HG02938 (cell line): ENCODE results near the gene OR2T5.
"Not testable (repeated sequence)": the region's sequence is repeated elsewhere in the genome, so short reads cannot be mapped to it uniquely, and the experiment has no call there.

Experiments
- ATAC-seq: cut with Tn5 transposase; IDR thresholded peaks from one replicate; pipeline ENCODE4 v1.9.1; 2021; ENCODE audit warnings: mild to moderate bottlenecking, moderate library complexity; ENCODE audit not compliant: unreplicated experiment

The OR2T5 gene

GRCh38 chr1:248500305-248501035 lies 12.1 kb downstream of the OR2T5 start:
- not testable (repeated sequence) for ATAC-seq

GRCh38 chr1:248507773-248508172 lies 19.4 kb downstream of the OR2T5 start, which contains the start of gene OR2G6:
TSS of gene OR2G6 (plus strand) at chr1:248508073. CDS start at chr1:248521647, 13,574 bp downstream.
- ATAC-seq: not testable (repeated sequence)

- not testable (repeated sequence) for ATAC-seq
These were observed 21.8 kb downstream of the OR2T5 start for GRCh38 chr1:248510217-248510616.

- ATAC-seq: no peak
These were observed 33.5 kb downstream of the OR2T5 start for GRCh38 chr1:248521856-248522255.

GRCh38 chr1:248537449-248537848 lies 49.1 kb downstream of the OR2T5 start:
- ATAC-seq: not testable (repeated sequence)
